Uterus (tissue), 4 donors: Measurements from ENCODE around the gene ZCWPW1. TPM values are rescaled to one million over a fixed set of nuclear protein-coding genes. Genes with fewer than 3 reads are reported as not detected.

ENCODE experiments used
- DNase-seq, 2 donors: peaks; one replicate each; pipeline ENCODE4 v3.0.0-alpha.2; 2019 to 2020
- H3K27ac ChIP-seq, 2 donors: fragments of 200-600 bp; sonication (generic); 1 replicate in 1 of 2; 2 replicates in 1 of 2; pipeline ENCODE4 v1.5.1; 2016 to 2018
- H3K27me3 ChIP-seq, 2 donors: fragments of 200-600 bp; sonication (generic); one replicate each; pipeline ENCODE4 v1.5.1; 2018 to 2019; ENCODE audit warnings: control low read depth in 1 of 2
- H3K36me3 ChIP-seq, 2 donors: fragments of 200-600 bp; sonication (generic); one replicate each; pipeline ENCODE4 v1.5.1; 2019; ENCODE audit warnings: control low read depth in 1 of 2
- H3K4me1 ChIP-seq, 2 donors: fragments of 200-600 bp; sonication (generic); one replicate each; pipeline ENCODE4 v1.5.1; 2018 to 2019; ENCODE audit warnings: control low read depth in 1 of 2
- H3K4me3 ChIP-seq, 2 donors: fragments of 200-600 bp; sonication (generic); 1 replicate in 1 of 2; 2 replicates in 1 of 2; pipeline ENCODE4 v1.5.1; 2018 to 2019; ENCODE audit warnings: mild to moderate bottlenecking in 1 of 2
- H3K9me3 ChIP-seq, 2 donors: fragments of 200-600 bp; sonication (generic); one replicate each; pipeline ENCODE4 v1.5.1; 2019; ENCODE audit warnings: control low read depth in 1 of 2
- POLR2A ChIP-seq, 2 donors: fragments of 450-650 bp; IDR thresholded peaks; one replicate each; pipeline ENCODE4 v1.6.1; 2016; ENCODE audit warnings: antibody characterized with exemption in 2 of 2, mild to moderate bottlenecking in 1 of 2, moderate library complexity in 1 of 2
- intact Hi-C: fragments of 100-400 bp; cut with DNase I; formaldehyde crosslinking; loops from one replicate; pipeline ENCODE4 v1.15.1; 2023; ENCODE audit warnings: low total_unique reads
- total RNA-seq, 4 donors: library from RNA; depleted of rRNA in 3 of 4; stranded (reverse); fragments of >200 nt in 3 of 4; gene quantifications; one replicate each; pipeline versions ENCODE4 v1.1.0 to v1.2.4, GENCODE V29; 2014 to 2023
- TF ChIP-seq, protein P1 (sequence below), 4 experiments: fragments of 200-600 bp in 2 of 4; fragments of 450-650 bp in 2 of 4; sonication (generic) in 2 of 4; IDR thresholded peaks; one replicate each; pipeline ENCODE4 v1.5.1; 2016 to 2019; ENCODE audit warnings: antibody characterized with exemption in 4 of 4, mild to moderate bottlenecking in 2 of 4, moderate library complexity in 1 of 4
- donor health status: DM: yes; HTN: yes; CAD: no.

The ZCWPW1 gene
- total RNA-seq, 4 donors from 2014 or later: 1.5 to 6.1 (median 5.2) TPM; not detected in 1

- no peak for DNase-seq
- Histone ChIP-seq H3K9me3 (no peaks in the 10 kb centered on the region), H3K4me3 (no peak overlapping the region), H3K4me1 (no peaks in the 10 kb centered on the region), H3K36me3 (no peaks in the 10 kb centered on the region), H3K27me3 (no peaks in the 10 kb centered on the region), H3K27ac (no peak overlapping the region)
- TF ChIP-seq, protein P1, sequence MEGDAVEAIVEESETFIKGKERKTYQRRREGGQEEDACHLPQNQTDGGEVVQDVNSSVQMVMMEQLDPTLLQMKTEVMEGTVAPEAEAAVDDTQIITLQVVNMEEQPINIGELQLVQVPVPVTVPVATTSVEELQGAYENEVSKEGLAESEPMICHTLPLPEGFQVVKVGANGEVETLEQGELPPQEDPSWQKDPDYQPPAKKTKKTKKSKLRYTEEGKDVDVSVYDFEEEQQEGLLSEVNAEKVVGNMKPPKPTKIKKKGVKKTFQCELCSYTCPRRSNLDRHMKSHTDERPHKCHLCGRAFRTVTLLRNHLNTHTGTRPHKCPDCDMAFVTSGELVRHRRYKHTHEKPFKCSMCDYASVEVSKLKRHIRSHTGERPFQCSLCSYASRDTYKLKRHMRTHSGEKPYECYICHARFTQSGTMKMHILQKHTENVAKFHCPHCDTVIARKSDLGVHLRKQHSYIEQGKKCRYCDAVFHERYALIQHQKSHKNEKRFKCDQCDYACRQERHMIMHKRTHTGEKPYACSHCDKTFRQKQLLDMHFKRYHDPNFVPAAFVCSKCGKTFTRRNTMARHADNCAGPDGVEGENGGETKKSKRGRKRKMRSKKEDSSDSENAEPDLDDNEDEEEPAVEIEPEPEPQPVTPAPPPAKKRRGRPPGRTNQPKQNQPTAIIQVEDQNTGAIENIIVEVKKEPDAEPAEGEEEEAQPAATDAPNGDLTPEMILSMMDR (IDR thresholded peaks at IDR 0.05): no peak
- TF ChIP-seq POLR2A (IDR thresholded peaks at IDR 0.05): no peak
- intact Hi-C loops: no loop called here
Measured at GRCh38 chr7:100397315-100398081, 31.0 kb downstream of the ZCWPW1 start.

DNA sequence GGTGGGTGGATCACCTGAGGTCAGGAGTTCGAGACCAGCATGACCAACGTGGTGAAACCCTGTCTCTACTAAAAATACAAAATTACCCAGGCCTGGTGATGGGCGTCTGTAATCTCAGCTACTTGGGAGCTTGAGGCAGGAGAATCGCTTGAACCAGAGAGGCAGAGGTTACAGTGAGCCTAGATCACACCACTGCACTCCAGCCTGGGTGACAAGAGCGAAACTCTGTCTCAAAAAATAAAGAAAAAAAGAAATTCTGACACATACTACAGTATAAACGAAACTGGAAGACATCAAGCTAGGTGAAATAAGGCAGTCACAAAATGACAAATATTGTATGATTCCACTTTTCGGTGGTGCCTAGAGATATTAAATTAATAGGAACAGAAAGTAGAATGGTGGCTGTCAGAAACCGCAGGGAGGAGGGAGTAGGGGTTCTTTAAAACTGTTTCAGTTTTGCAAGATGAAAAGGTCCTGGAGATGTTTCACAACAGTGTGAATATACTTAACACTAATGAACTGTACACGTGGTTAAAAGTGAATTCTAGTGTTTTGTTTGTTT, 32.0 kb downstream of the ZCWPW1 start:
- TF ChIP-seq POLR2A (IDR thresholded peaks at IDR 0.05): no peak
- TF ChIP-seq, protein P1 (IDR thresholded peaks at IDR 0.05): no peak
- no peak overlapping the region for H3K27ac ChIP-seq
- no peak for DNase-seq

DNA sequence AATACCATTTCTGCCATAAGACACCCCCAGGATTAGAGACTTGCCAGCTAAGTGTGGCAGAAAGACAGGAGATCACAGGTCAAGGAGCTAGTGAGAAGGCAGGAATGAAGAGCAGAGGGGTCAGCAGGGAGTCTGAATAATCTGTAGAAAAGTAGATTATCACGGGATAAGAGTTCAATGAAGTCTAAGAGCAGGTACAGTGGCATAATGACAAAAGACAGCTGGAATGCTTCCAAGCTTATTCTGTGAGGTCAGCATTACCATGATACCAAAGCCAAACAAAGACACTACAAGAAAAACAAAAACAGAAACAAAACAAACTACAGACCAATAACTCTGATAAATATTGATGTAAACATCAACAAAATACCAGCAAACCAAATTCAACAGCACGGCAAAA, 34.4 kb downstream of the ZCWPW1 start:
- intact Hi-C loops: no loop called here

More for the DNA sequence above, 32.0 kb downstream of the ZCWPW1 start:
- Histone ChIP-seq H3K4me1 (no peaks in the 10 kb centered on the region), H3K36me3 (no peaks in the 10 kb centered on the region), H3K9me3 (no peaks in the 10 kb centered on the region), H3K27me3 (no peaks in the 10 kb centered on the region), H3K4me3 (no peak overlapping the region)
- intact Hi-C loops: no loop called here

DNA sequence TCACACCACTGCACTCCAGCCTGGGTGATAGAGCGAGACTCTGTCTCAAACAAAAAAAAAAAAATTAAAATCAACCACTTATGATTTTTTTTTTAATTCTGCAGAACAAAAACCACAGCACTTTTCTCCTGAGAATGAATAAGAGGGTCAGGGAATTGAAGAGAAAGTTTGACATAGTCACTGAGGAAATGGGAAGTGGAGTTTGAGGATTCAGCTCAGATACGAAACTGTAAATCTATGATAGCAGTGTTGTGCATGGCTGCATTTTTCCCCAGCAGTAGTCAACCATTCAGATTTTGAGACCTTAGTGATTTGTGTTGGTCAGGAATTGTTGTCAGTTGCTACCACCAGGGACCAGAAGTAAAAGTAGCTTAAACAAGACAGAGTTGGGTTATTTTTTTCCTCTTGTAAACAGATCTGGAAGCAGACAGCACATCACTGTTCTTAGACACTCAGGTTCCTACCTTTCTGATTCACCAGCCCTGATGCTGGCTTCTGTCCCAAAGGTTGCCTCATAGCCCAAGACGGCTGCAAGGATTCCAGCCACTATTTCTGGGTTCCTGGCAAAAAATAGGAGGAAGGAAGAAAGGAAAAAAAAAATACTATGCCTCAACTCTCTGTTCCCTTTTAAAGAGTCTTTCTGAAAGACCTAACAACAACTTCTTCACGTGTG, 35.1 kb downstream of the ZCWPW1 start:
- Histone ChIP-seq H3K36me3 (no peaks in the 10 kb centered on the region), H3K27ac (no peak overlapping the region), H3K4me1 (no peaks in the 10 kb centered on the region), H3K9me3 (no peaks in the 10 kb centered on the region), H3K4me3 (no peak overlapping the region), H3K27me3 (no peaks in the 10 kb centered on the region)
- no peak for DNase-seq
- intact Hi-C loops: no loop called here
- TF ChIP-seq, protein P1 (IDR thresholded peaks at IDR 0.05): no peak
- TF ChIP-seq POLR2A (IDR thresholded peaks at IDR 0.05): no peak

More for the DNA sequence above, 34.4 kb downstream of the ZCWPW1 start:
- H3K4me1 ChIP-seq: no peaks in the 10 kb centered on the region
- H3K27me3 ChIP-seq: no peaks in the 10 kb centered on the region
- H3K4me3 ChIP-seq: no peak overlapping the region
- H3K36me3 ChIP-seq: no peaks in the 10 kb centered on the region
- no peak for DNase-seq
- H3K27ac ChIP-seq: no peak overlapping the region
- no peaks in the 10 kb centered on the region for H3K9me3 ChIP-seq
- TF ChIP-seq POLR2A (IDR thresholded peaks at IDR 0.05): no peak
- TF ChIP-seq, protein P1 (IDR thresholded peaks at IDR 0.05): no peak
